ENCODE measurements around the gene RBM12. TPM values are rescaled to one million over a fixed set of nuclear protein-coding genes. Genes with fewer than 3 reads are reported as not detected.

The RBM12 gene
- total and polyA plus RNA-seq, 2 of the 4 experiments (the other 2 are of a cell fraction) = 44.7 to 65.8 TPM

- Histone ChIP-seq H3K14ac (replicated peaks; ENCODE audit: low read depth, low read length) (no peak overlapping the region), H3K27ac (ENCODE audit: insufficient read depth, low read length) (no peak overlapping the region), H4K91ac (ENCODE audit: insufficient read depth, low read depth, low read length) (no peak overlapping the region), H4K5ac (ENCODE audit: low read depth, low read length) (no peak overlapping the region), H3K23ac (ENCODE audit: low read depth, low read length) (no peak overlapping the region), H3K79me1 (ENCODE audit: low read depth in 1 of 2, low read length in 2 of 2) (no peaks in the 10 kb centered on the region), H3K9ac (ENCODE audit: low read depth, low read length) (no peak overlapping the region), H2BK120ac (ENCODE audit: low read depth, low read length) (no peak overlapping the region), H3K9me3 (ENCODE audit: control insufficient read depth, insufficient read depth, low read length) (no peaks in the 10 kb centered on the region), H3K18ac (ENCODE audit: low read depth, low read length) (no peak overlapping the region), H3K27me3 (ENCODE audit: control insufficient read depth, insufficient read depth, low read length) (no peaks in the 10 kb centered on the region), H3K4me3 (ENCODE audit: insufficient read depth, low read depth, low read length) (no peak overlapping the region), H3K9me1 (ENCODE audit: insufficient read depth, low read length) (no peaks in the 10 kb centered on the region), H3K4ac (ENCODE audit: low read depth, low read length) (no peak overlapping the region), H2AK5ac (ENCODE audit: low read depth, low read length) (no peak overlapping the region), H4K20me1 (ENCODE audit: insufficient read depth, low read length) (no peaks in the 10 kb centered on the region), H2BK20ac (ENCODE audit: low read depth, low read length) (no peak overlapping the region), H2BK5ac (ENCODE audit: low read depth, low read length, poor library complexity, severe bottlenecking) (no peak overlapping the region), H2AK9ac (replicated peaks; ENCODE audit: low read depth, low read length, poor library complexity) (no peak overlapping the region), H4K8ac (ENCODE audit: low read depth in 2 of 2, low read length in 2 of 2) (no peak overlapping the region), H3K36me3 (ENCODE audit: control insufficient read depth, insufficient read depth, low read length) (peaks cover 38% of the 10 kb centered on the region), H2AFZ (replicated peaks; ENCODE audit: low read length, poor library complexity) (no peak overlapping the region), H3K56ac (ENCODE audit: extremely low read depth, insufficient read depth, low read length) (no peak overlapping the region), H2BK15ac (ENCODE audit: low read depth, low read length) (no peak overlapping the region), H3K4me2 (ENCODE audit: low read depth, low read length) (no peak overlapping the region), H3K4me1 (ENCODE audit: control insufficient read depth, insufficient read depth, low read length) (no peaks in the 10 kb centered on the region)
- POLR2A ChIA-PET (ENCODE audit: unreplicated experiment) = no interaction called here
- no CpG with 5 or more reads among the region's 8 CpGs for WGBS, 2 experiments (ENCODE audit: extremely low coverage in 2 of 2, insufficient read length in 1 of 2)
- no peak for TF ChIP-seq MAFK (IDR thresholded peaks at IDR 0.05; ENCODE audit: low read depth, low read length)
- TF ChIP-seq NFE2L2 (IDR thresholded peaks at IDR 0.05; ENCODE audit: low read depth, low read length) = no peak
- TF ChIP-seq USF2 (IDR thresholded peaks at IDR 0.05; ENCODE audit: low read depth, low read length) = no peak
- no peak for TF ChIP-seq CTCF (conservative IDR thresholded peaks at IDR 0.05; ENCODE audit: low read depth, low read length)
- no peak for TF ChIP-seq BHLHE40 (IDR thresholded peaks at IDR 0.05; ENCODE audit: low read depth, low read length)
- no peak for TF ChIP-seq MXI1 (IDR thresholded peaks at IDR 0.05; ENCODE audit: borderline replicate concordance, low read depth, low read length)
- TF ChIP-seq FOS (IDR thresholded peaks at IDR 0.05; ENCODE audit: low read depth, low read length) = no peak
- TF ChIP-seq ELK1 (IDR thresholded peaks at IDR 0.05; ENCODE audit: borderline replicate concordance, low read depth, low read length) = no peak
- TF ChIP-seq MAZ (IDR thresholded peaks at IDR 0.05; ENCODE audit: borderline replicate concordance, low read depth, low read length) = no peak
- no peak for TF ChIP-seq RCOR1 (IDR thresholded peaks at IDR 0.05; ENCODE audit: insufficient replicate concordance, low read length)
- TF ChIP-seq RFX5 (IDR thresholded peaks at IDR 0.05; ENCODE audit: low read depth, low read length) = no peak
- no peak for TF ChIP-seq CEBPB (IDR thresholded peaks at IDR 0.05; ENCODE audit: low read depth, low read length)
- TF ChIP-seq CHD1 (IDR thresholded peaks at IDR 0.05; ENCODE audit: low read depth, low read length) = no peak
- no peak for TF ChIP-seq POLR2A (IDR thresholded peaks at IDR 0.05; ENCODE audit: low read depth, low read length)
- intact Hi-C loops (cut with micrococcal nuclease) = no loop called here
- no peak for ATAC-seq (ENCODE audit: low read depth)
- dilution Hi-C loops (cut with HindIII; ENCODE audit: low sequenced_read_pairs, unreplicated experiment) = no loop called here
- CTCF ChIA-PET = no interaction called here
- BruUV-seq (replicated peaks) = no TSS peak
- DNase-seq = no peak
- in situ Hi-C loops (cut with MboI; ENCODE audit: low sequenced_read_pairs) = no loop called here
These were observed 10.2 kb upstream of the RBM12 start for GRCh38 chr20:35674921-35675320.

Measured in IMR-90 (cell line).